ENCODE measurements around the gene ERCC2. TPM values are rescaled to one million over a fixed set of nuclear protein-coding genes. Genes with fewer than 3 reads are reported as not detected.

Gene ERCC2
- polyA plus RNA-seq, 1 experiment, result 94.6 TPM

DNA sequence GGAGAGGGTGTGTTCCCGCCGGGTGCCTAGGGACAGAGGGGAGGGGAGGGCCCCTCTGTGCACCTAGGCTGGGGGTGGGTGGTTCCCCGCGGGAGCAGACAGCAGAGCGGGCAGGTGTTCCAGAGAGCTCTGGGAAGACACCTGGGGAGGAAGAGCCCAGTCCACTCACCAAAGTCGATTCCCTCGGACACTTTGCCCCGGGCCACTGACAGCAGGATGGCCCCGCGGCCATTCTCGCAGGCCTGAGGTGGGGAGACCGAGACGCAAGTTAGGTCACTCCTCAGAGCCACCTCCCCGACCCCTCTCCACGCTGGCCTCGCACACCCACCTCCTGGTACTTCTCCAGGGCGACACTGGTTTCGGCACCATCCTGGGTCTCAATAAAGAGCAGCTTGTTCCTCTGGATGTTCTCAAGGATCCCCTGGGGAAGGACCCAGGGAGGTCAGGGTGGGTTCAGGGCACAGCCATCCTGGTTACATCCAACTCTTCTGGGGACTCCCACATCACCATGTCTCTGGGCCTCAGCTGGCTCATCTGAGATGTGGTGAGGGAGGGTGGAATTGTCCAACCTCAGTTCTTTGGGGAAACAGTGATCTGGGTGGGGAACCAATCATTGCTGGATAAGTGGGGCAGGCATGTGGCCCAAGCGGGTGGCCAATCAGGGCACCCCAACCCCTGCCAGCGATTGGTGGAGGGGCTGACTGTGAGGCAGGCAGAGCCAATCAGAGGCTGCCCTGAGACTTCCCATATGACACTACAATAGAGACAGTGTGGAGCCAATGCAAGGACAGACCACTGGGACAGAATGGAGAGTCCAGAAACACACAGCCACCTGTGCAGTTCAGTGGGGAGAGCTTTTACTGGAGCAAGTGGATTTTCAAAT lies 17.2 kb downstream of the ERCC2 start:
- no peak for DNase-seq (ENCODE audit: low read depth)
- Histone ChIP-seq H3K27me3 (ENCODE audit: control insufficient read depth, insufficient read depth, low read length) (no peaks in the 10 kb centered on the region), H3K36me3 (ENCODE audit: control insufficient read depth, insufficient read depth, low read length) (peaks cover 34% of the 10 kb centered on the region), H3K4me3 (ENCODE audit: low read depth, low read length) (no peak overlapping the region)
- TF ChIP-seq, protein P1, sequence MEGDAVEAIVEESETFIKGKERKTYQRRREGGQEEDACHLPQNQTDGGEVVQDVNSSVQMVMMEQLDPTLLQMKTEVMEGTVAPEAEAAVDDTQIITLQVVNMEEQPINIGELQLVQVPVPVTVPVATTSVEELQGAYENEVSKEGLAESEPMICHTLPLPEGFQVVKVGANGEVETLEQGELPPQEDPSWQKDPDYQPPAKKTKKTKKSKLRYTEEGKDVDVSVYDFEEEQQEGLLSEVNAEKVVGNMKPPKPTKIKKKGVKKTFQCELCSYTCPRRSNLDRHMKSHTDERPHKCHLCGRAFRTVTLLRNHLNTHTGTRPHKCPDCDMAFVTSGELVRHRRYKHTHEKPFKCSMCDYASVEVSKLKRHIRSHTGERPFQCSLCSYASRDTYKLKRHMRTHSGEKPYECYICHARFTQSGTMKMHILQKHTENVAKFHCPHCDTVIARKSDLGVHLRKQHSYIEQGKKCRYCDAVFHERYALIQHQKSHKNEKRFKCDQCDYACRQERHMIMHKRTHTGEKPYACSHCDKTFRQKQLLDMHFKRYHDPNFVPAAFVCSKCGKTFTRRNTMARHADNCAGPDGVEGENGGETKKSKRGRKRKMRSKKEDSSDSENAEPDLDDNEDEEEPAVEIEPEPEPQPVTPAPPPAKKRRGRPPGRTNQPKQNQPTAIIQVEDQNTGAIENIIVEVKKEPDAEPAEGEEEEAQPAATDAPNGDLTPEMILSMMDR (IDR thresholded peaks at IDR 0.05; ENCODE audit: insufficient read depth, low read depth, low read length), result no peak
- ChIA-PET POLR2A (no interaction called here), CTCF (interaction anchor here (2.6 kb wide), 1 partner anchor 15 kb away, joined by 10 read pairs; no protein-coding TSS in a partner anchor)

DNA sequence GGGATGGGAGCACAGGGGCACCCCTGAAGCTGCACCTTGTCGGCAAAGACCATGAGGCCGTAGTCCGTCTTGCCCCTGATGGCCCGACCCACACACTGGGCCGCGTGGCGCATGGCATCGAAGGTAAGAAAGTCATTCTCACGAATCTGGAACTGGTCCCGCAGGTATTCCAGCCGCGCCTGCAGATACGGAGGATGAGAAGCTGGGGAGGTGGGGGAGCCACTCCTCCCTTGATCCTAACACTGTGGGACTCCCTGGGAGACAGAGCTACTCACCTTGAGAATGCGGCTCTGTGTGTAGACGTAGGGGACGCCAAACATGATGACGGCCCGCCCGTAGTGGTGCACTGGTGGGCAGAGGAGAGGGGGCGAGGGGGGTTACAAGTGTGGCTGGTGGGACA lies 17.9 kb downstream of the ERCC2 start:
- DNase-seq (ENCODE audit: low read depth), result no peak
- no peak overlapping the region for H3K4me3 ChIP-seq (ENCODE audit: low read depth, low read length)
- H3K36me3 ChIP-seq (ENCODE audit: control insufficient read depth, insufficient read depth, low read length), result peaks cover 31% of the 10 kb centered on the region
- no peaks in the 10 kb centered on the region for H3K27me3 ChIP-seq (ENCODE audit: control insufficient read depth, insufficient read depth, low read length)
- CTCF ChIA-PET, result interaction anchor here (2.6 kb wide), 1 partner anchor 14 kb away, joined by 10 read pairs; no protein-coding TSS in a partner anchor
- POLR2A ChIA-PET, result no interaction called here
- TF ChIP-seq, protein P1 (IDR thresholded peaks at IDR 0.05; ENCODE audit: insufficient read depth, low read depth, low read length), result no peak

DNA sequence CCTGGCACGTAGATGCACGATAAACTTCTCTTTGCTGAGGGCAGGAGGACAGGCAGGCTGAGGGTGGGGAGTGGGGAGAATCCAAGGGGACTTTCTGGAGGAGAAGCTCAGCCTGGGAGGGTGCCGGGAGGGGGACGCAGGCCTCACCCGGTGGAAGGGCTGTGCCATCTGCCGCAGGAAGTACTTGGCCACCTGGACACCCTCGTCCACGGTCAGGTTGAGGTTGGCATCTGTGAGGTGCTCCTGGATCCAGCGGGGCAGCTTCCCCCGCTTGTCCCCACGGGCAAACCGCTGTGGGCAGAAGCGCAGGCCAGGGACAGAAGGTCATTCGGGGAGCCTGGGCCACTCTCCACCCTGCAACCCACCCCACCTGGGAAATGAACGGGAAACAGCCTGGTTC lies 18.3 kb downstream of the ERCC2 start:
- ChIA-PET CTCF (interaction anchor here (1.1 to 2.6 kb wide), 2 partner anchors 13 to 33 kb away, joined by 3 to 10 read pairs; no protein-coding TSS in a partner anchor), POLR2A (no interaction called here)
- no peak for DNase-seq (ENCODE audit: low read depth)
- Histone ChIP-seq H3K4me3 (ENCODE audit: low read depth, low read length) (no peak overlapping the region), H3K27me3 (ENCODE audit: control insufficient read depth, insufficient read depth, low read length) (no peaks in the 10 kb centered on the region), H3K36me3 (ENCODE audit: control insufficient read depth, insufficient read depth, low read length) (peaks cover 30% of the 10 kb centered on the region)
- TF ChIP-seq, protein P1 (IDR thresholded peaks at IDR 0.05; ENCODE audit: insufficient read depth, low read depth, low read length), result no peak

DNA sequence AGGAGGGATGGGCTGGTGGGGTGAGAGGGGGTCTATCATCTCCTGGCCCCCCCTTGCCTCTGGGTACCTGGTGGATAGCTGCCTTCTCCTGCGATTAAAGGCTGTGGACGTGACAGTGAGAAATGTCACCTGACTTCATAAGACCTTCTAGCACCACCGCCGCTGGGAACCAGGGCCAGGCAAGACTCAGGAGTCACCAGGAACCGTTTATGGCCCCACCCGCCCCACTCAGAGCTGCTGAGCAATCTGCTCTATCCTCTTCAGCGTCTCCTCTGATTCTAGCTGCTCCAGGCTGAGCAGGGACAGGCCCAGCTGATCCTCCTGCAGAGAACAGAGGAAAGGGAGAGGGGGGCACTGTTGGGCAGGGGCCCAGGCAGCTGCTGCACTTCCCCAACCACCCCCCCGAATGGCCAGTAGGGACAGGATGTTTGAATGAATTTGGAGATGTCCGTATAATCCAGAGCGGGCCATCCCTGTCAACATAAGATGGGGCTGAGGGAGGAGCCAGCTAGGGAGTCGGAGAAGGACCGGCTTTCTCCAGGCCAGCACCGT lies 18.9 kb downstream of the ERCC2 start:
- CTCF ChIA-PET, result interaction anchor here (1.1 to 5.1 kb wide), 2 partner anchors 14 to 33 kb away, joined by 3 to 31 read pairs; no protein-coding TSS in a partner anchor
- Histone ChIP-seq H3K4me3 (ENCODE audit: low read depth, low read length) (no peak overlapping the region), H3K27me3 (ENCODE audit: control insufficient read depth, insufficient read depth, low read length) (no peaks in the 10 kb centered on the region), H3K36me3 (ENCODE audit: control insufficient read depth, insufficient read depth, low read length) (peaks cover 26% of the 10 kb centered on the region)
- POLR2A ChIA-PET, result no interaction called here
- TF ChIP-seq, protein P1 (IDR thresholded peaks at IDR 0.05; ENCODE audit: insufficient read depth, low read depth, low read length), result no peak
- DNase-seq (ENCODE audit: low read depth), result no peak

DNA sequence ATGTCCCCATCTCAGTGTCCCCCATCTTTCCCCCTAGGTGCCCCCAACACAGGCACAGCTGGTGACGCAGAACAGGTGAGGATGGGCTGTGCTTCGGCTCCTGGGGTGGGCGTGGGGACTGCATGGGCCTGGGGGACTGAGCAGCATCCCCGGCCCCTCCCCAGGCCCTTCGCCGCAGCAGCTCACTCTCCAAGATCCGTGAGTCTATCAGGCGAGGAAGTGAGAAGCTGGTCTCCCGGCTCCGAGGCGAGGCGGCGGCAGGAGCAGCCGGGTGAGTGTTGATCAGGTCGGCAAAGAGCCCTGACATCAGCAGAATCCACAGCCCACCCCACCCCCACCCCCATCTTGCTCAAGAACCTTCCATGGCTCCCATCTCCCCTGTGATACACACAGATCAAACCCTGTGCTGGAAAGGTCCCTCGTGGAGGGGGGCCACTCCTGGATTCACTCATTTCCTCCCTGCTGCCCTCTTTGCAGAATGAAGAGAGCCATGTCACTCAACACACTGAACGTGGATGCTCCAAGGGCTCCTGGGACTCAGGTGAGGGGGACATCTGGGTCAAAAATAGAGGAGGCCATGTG lies 19.8 kb downstream of the ERCC2 start:
- Histone ChIP-seq H3K27me3 (ENCODE audit: control insufficient read depth, insufficient read depth, low read length) (no peaks in the 10 kb centered on the region), H3K4me3 (ENCODE audit: low read depth, low read length) (no peak overlapping the region), H3K36me3 (ENCODE audit: control insufficient read depth, insufficient read depth, low read length) (peaks cover 21% of the 10 kb centered on the region)
- CTCF ChIA-PET, result interaction anchor here (5.1 kb wide), 1 partner anchor 13 kb away, joined by 31 read pairs; no protein-coding TSS in a partner anchor
- TF ChIP-seq, protein P1 (IDR thresholded peaks at IDR 0.05; ENCODE audit: insufficient read depth, low read depth, low read length), result no peak
- DNase-seq (ENCODE audit: low read depth), result no peak
- POLR2A ChIA-PET, result no interaction called here

Measured in BJ (cell line).